Endothelial cell of umbilical vein (primary cell): Measurements from ENCODE around the gene GPLD1. TPM values are rescaled to one million over a fixed set of nuclear protein-coding genes. Genes with fewer than 3 reads are reported as not detected.

ENCODE experiments used
- BruUV-seq: library from RNA; stranded (reverse); fragments of 400-500 nt; replicated peaks from 2 replicates; lab custom pipeline; 2021; lab: Mats Ljungman, UMichigan
- CTCF ChIA-PET: fragments of 300-600, 350-600 bp; sonication (Branson Sonifier 250); formaldehyde crosslinking; loops from one replicate; lab custom pipeline; 2021; ENCODE audit warnings: antibody characterized with exemption, inconsistent platforms; lab: Charles Lee
- POLR2A ChIA-PET: fragments of 300-600, 350-600 bp; sonication (Branson Sonifier 250); formaldehyde crosslinking; loops from one replicate; lab custom pipeline; 2021; ENCODE audit warnings: antibody characterized with exemption, inconsistent platforms; lab: Charles Lee
- DNase-seq: peaks from one replicate; pipeline ENCODE4 v3.0.0-alpha.2; 2011; ENCODE audit warnings: low read depth, low spot score
- FAIRE-seq: peaks from 2 replicates; lab custom pipeline; 2011; peaks lifted over from hg19 to GRCh38; lab: Jason Lieb, UNC
- H2AFZ ChIP-seq: 2 replicates; pipeline ENCODE4 v1.6.0; 2012; ENCODE audit warnings: low read depth, low read length, control low read depth, inconsistent platforms
- H3K27ac ChIP-seq: 2 replicates; pipeline ENCODE4 v1.5.1; 2011; ENCODE audit warnings: low read depth, mild to moderate bottlenecking, control low read depth, low read length, moderate library complexity; ENCODE audit not compliant: insufficient read depth
- H3K27me3 ChIP-seq, 2 experiments: 2 replicates each; pipeline versions ENCODE4 v1.6.0 to v1.6.1; 2011; ENCODE audit warnings: low read length in 2 of 2, mixed read lengths in 1 of 2; ENCODE audit not compliant: control insufficient read depth in 2 of 2, insufficient read depth in 2 of 2
- H3K36me3 ChIP-seq, 2 experiments: 2 replicates in 1 of 2; 3 replicates in 1 of 2; pipeline ENCODE4 v1.5.1; 2011; ENCODE audit warnings: low read length in 2 of 2, mild to moderate bottlenecking in 1 of 2, moderate library complexity in 1 of 2; ENCODE audit not compliant: control insufficient read depth in 2 of 2, insufficient read depth in 2 of 2; ENCODE audit errors: extremely low read depth in 1 of 2
- H3K4me1 ChIP-seq: 3 replicates; pipeline ENCODE4 v1.5.1; 2011; ENCODE audit warnings: mild to moderate bottlenecking, low read length; ENCODE audit not compliant: control insufficient read depth, insufficient read depth; ENCODE audit errors: extremely low read depth
- H3K4me2 ChIP-seq: 2 replicates; pipeline ENCODE4 v1.6.1; 2011; ENCODE audit warnings: low read length, control low read depth, mixed read lengths; ENCODE audit not compliant: insufficient read depth
- H3K4me3 ChIP-seq, 3 experiments: fragments of 200-600 bp in 1 of 3; sonication (generic), shearing (Covaris generic) in 1 of 3; replicated peaks in 1 of 3; 2 replicates each; pipeline ENCODE4 v1.5.1; 2011 to 2016; ENCODE audit warnings: control low read depth in 3 of 3, low read length in 3 of 3, mild to moderate bottlenecking in 2 of 3, inconsistent platforms in 1 of 3, low read depth in 1 of 3, moderate library complexity in 1 of 3; ENCODE audit not compliant: insufficient read depth in 1 of 3
- H3K79me2 ChIP-seq: 2 replicates; pipeline ENCODE4 v1.6.0; 2012; ENCODE audit warnings: low read length, inconsistent platforms; ENCODE audit not compliant: control insufficient read depth, insufficient read depth
- H3K9ac ChIP-seq: replicated peaks from 2 replicates; pipeline ENCODE3; 2011; ENCODE audit warnings: low read length, control low read depth; ENCODE audit not compliant: insufficient read depth; ENCODE audit errors: extremely low read depth
- H3K9me1 ChIP-seq: replicated peaks from 3 replicates; pipeline ENCODE4 v1.6.0; 2011; ENCODE audit warnings: mild to moderate bottlenecking, low read length; ENCODE audit not compliant: control insufficient read depth, insufficient read depth; ENCODE audit errors: extremely low read depth
- H3K9me3 ChIP-seq: replicated peaks from 2 replicates; pipeline ENCODE4 v1.5.1; 2012; ENCODE audit warnings: low read length, inconsistent platforms; ENCODE audit not compliant: control insufficient read depth, insufficient read depth
- H4K20me1 ChIP-seq: replicated peaks from 2 replicates; pipeline ENCODE3; 2011; ENCODE audit warnings: mild to moderate bottlenecking, low read length; ENCODE audit not compliant: control insufficient read depth, insufficient read depth; ENCODE audit errors: extremely low read depth
- CTCF ChIP-seq, 2 donors: IDR thresholded peaks; 1 replicate in 1 of 2; 2 replicates in 1 of 2; pipeline ENCODE4 v1.5.1; 2011; ENCODE audit warnings: low read length in 2 of 2, mild to moderate bottlenecking in 2 of 2, moderate library complexity in 2 of 2, control low read depth in 1 of 2, inconsistent platforms in 1 of 2, low read depth in 1 of 2; ENCODE audit not compliant: insufficient read depth in 1 of 2; ENCODE audit errors: extremely low read depth in 1 of 2
- EZH2 ChIP-seq: IDR thresholded peaks from 2 replicates; pipeline ENCODE4 v1.6.1; 2012; ENCODE audit warnings: borderline replicate concordance, low read depth, mild to moderate bottlenecking, moderate library complexity, low read length, inconsistent platforms; ENCODE audit not compliant: severe bottlenecking
- FOS ChIP-seq: IDR thresholded peaks from 2 replicates; pipeline ENCODE4 v1.6.1; 2011; ENCODE audit warnings: mild to moderate bottlenecking, low read length, moderate library complexity, borderline replicate concordance; ENCODE audit not compliant: insufficient read depth
- GATA2 ChIP-seq: IDR thresholded peaks from 2 replicates; pipeline ENCODE4 v1.7.0; 2011; ENCODE audit warnings: low read depth, mild to moderate bottlenecking, moderate library complexity, mixed read lengths, low read length; ENCODE audit not compliant: insufficient read length, insufficient read depth
- JUN ChIP-seq: IDR thresholded peaks from 2 replicates; pipeline ENCODE4 v1.6.1; 2011; ENCODE audit warnings: borderline replicate concordance, low read depth; ENCODE audit not compliant: insufficient read length, insufficient read depth
- MYC ChIP-seq: IDR thresholded peaks from one replicate; pipeline ENCODE4 v1.6.1; 2011; ENCODE audit warnings: mild to moderate bottlenecking, low read depth, low read length
- POLR2A ChIP-seq: IDR thresholded peaks from 2 replicates; pipeline ENCODE4 v1.6.1; 2012; ENCODE audit warnings: low read depth, mild to moderate bottlenecking, control low read depth, low read length
- POLR2AphosphoS5 ChIP-seq: IDR thresholded peaks from 2 replicates; pipeline ENCODE4 v1.6.1; 2012; ENCODE audit warnings: low read depth, mild to moderate bottlenecking, control low read depth, low read length, moderate library complexity; ENCODE audit not compliant: insufficient read depth
- dilution Hi-C: fragments of 300-500 bp; cut with MboI; formaldehyde crosslinking; loops from one replicate; pipeline ENCODE4 v1.15.0; 2019; ENCODE audit warnings: low sequenced_read_pairs; ENCODE audit not compliant: extremely low pct_ligation_motif_present
- intact Hi-C: fragments of 100-400 bp; cut with micrococcal nuclease; formaldehyde crosslinking; loops from one replicate; pipeline ENCODE4 v1.10.0; 2022
- polyA plus RNA-seq, 4 experiments: library from polyadenylated mRNA; depleted of rRNA in 3 of 4; stranded (reverse) in 3 of 4; unstranded in 1 of 4; fragments of >200 nt; gene quantifications; 2 replicates each; pipeline versions ENCODE4 v1.2.1 to v1.2.3, GENCODE V29; 2011 to 2012; ENCODE audit warnings: missing spikeins in 1 of 4
- total RNA-seq: library from RNA; stranded (reverse); gene quantifications from 2 replicates; pipeline ENCODE4 v1.2.3, GENCODE V29; 2021
- TF ChIP-seq, protein P1 (sequence below): IDR thresholded peaks from 2 replicates; pipeline ENCODE4 v1.6.1; 2011; ENCODE audit not compliant: insufficient read depth, insufficient read length

The GPLD1 gene
- total and polyA plus RNA-seq, 2 donors (not counting 3 experiments of a cell fraction or from before 2014, with no cell fraction given), result 0.03 to 0.53 TPM

DNA sequence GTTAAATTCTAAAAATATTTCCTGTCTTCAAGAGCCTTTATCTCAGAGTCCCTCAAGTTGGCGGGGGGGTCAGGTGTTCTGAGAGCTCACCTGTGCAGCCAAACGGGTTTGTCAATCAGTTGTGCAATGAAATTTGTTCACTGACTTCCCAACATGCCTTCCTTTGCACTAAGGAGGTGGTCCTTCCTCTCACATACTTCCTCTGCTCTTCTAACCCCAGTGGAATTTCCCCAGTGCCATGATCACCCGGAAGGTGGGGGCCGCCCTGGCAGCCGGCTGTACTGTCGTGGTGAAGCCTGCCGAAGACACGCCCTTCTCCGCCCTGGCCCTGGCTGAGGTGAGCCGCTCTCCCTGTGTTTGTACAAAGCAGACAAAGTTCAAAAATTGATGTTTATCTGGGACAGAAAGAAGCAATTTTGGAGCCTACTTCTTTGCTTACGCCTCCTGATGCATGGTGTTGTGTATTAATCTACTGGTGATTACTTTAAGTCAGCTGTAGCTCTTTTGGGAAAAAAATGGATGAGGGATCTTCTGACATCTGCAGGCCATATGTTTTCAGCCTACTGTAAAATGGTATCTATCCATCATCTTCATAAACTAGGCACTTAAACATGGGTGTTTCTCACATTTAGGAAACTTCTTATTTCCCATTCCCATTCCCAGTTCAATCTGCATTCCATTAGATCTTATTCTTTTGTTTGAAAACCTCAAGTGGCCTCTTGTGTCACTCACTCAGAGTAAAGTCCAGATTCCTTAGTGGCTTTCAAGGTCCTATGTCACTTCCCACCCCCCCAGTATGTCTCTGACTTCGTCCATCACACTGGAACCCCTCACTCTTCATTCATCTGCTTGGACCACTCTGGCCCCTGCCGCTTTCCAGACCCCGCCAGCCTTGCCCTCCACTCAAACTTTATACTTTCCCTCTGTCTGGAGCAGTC is 15.5 kb upstream of the GPLD1 start:
- H2AFZ ChIP-seq, result no peak overlapping the region
- DNase-seq (no peak), FAIRE-seq (no peak)
- BruUV-seq, result no TSS peak
- H3K4me3 ChIP-seq, result no peak overlapping the region
- no peaks in the 10 kb centered on the region for H3K4me1 ChIP-seq
- CTCF ChIA-PET, result no interaction called here
- H3K36me3 ChIP-seq, result no peaks in the 10 kb centered on the region
- no peaks in the 10 kb centered on the region for H3K9me1 ChIP-seq
- H4K20me1 ChIP-seq, result no peaks in the 10 kb centered on the region
- intact Hi-C loops (no loop called here), dilution Hi-C loops (no loop called here)
- TF ChIP-seq, protein P1, sequence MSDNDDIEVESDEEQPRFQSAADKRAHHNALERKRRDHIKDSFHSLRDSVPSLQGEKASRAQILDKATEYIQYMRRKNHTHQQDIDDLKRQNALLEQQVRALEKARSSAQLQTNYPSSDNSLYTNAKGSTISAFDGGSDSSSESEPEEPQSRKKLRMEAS, result no peak
- no peak for TF ChIP-seq POLR2A
- TF ChIP-seq CTCF (IDR thresholded peaks at IDR 0.05; ENCODE audit: extremely low read depth in 1 of 2, insufficient read depth in 1 of 2, low read depth in 1 of 2, low read length in 2 of 2), result no peak
- no peak for TF ChIP-seq JUN
- no peak for TF ChIP-seq POLR2AphosphoS5
- TF ChIP-seq FOS, result no peak
- no peak for TF ChIP-seq MYC
- TF ChIP-seq EZH2, result no peak
- TF ChIP-seq GATA2, result no peak
- no peak overlapping the region for H3K27ac ChIP-seq
- no peak overlapping the region for H3K4me2 ChIP-seq
- H3K9me3 ChIP-seq, result no peaks in the 10 kb centered on the region
- no peaks in the 10 kb centered on the region for H3K79me2 ChIP-seq
- POLR2A ChIA-PET, result no interaction called here
- H3K9ac ChIP-seq, result no peak overlapping the region
- peaks cover 0 to 2% of the 10 kb centered on the region in 2 experiments for H3K27me3 ChIP-seq
